ENCODE measurements around the gene PITPNM1.
"Not testable (repeated sequence)": the region's sequence is repeated elsewhere in the genome, so short reads cannot be mapped to it uniquely, and the experiment has no call there.

GRCh38 chr11:67551697-67552096 lies 46.5 kb upstream of the PITPNM1 start:
- not testable (repeated sequence) for TF ChIP-seq CTCF (IDR thresholded peaks at IDR 0.05 in 4 of 5, conservative IDR thresholded peaks at IDR 0.05 in 1 of 5); POLR2A (IDR thresholded peaks at IDR 0.05)
